Measurements from ENCODE around the gene KIAA1958. TPM values are rescaled to one million over a fixed set of nuclear protein-coding genes. Genes with fewer than 3 reads are reported as not detected.

The KIAA1958 gene
- total and polyA plus RNA-seq, 8 donors = 1.4 to 11.8 (median 5.6) TPM

DNA sequence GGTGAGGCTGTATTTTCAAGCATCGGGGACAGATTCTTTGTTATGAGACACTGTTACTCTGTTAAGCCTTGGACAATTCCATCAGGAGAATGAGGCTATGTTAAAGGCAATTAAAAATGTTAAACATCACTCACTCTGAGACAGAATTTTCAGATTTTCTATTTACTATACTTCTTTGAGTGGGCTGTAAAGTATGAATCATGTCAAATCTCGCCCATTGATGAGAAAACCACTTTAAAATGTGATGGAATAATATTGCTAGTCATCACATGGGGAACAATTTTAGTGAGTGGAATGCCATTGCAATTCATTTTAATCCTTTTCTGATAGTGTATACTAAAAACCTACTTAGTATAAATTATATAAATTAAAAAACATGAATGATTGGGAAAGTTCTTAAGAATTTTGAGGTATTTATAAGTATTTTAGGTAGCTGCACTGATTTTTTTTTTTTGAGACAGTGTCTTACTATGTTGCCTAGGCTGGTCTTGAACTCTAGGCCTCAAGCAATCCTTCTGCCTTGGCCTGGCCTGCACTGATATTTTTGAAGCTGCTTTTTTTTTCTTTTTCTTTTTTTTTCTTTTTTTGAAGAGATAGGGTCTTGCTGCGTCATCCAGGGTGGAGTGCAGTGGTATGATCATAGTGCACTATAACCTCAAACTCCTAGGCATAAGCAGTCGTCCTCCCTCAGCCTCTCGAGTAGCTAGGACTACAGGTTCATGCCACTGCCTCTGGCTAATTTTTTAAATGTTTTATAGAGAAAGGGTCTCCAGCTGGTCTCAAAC lies 73.2 kb downstream of the KIAA1958 start:
- H3K4me1 ChIP-seq = peaks cover 9 to 18% (median 10%) of the 10 kb centered on the region in 3 donors
- TF ChIP-seq, protein P1, sequence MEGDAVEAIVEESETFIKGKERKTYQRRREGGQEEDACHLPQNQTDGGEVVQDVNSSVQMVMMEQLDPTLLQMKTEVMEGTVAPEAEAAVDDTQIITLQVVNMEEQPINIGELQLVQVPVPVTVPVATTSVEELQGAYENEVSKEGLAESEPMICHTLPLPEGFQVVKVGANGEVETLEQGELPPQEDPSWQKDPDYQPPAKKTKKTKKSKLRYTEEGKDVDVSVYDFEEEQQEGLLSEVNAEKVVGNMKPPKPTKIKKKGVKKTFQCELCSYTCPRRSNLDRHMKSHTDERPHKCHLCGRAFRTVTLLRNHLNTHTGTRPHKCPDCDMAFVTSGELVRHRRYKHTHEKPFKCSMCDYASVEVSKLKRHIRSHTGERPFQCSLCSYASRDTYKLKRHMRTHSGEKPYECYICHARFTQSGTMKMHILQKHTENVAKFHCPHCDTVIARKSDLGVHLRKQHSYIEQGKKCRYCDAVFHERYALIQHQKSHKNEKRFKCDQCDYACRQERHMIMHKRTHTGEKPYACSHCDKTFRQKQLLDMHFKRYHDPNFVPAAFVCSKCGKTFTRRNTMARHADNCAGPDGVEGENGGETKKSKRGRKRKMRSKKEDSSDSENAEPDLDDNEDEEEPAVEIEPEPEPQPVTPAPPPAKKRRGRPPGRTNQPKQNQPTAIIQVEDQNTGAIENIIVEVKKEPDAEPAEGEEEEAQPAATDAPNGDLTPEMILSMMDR (IDR thresholded peaks at IDR 0.05) = no peak
- intact Hi-C loops (cut with DNase I) = no loop called here
- DNase-seq = no peak
- H3K27ac ChIP-seq = no peak overlapping the region
- no peak overlapping the region for H3K4me3 ChIP-seq
- 87 to 96% methylated on average over 5 of the region's 5 CpGs for WGBS, 2 donors
- FAIRE-seq = no peak
- no peaks in the 10 kb centered on the region for H3K9me3 ChIP-seq
- H3K36me3 ChIP-seq = no peaks in the 10 kb centered on the region
- ATAC-seq = no peak
- no peaks in the 10 kb centered on the region for H3K27me3 ChIP-seq

- no peak for FAIRE-seq
- no peaks in the 10 kb centered on the region for H3K36me3 ChIP-seq
- no peak overlapping the region for H3K27ac ChIP-seq
Measured at GRCh38 chr9:112562235-112562958, 75.8 kb downstream of the KIAA1958 start.

DNA sequence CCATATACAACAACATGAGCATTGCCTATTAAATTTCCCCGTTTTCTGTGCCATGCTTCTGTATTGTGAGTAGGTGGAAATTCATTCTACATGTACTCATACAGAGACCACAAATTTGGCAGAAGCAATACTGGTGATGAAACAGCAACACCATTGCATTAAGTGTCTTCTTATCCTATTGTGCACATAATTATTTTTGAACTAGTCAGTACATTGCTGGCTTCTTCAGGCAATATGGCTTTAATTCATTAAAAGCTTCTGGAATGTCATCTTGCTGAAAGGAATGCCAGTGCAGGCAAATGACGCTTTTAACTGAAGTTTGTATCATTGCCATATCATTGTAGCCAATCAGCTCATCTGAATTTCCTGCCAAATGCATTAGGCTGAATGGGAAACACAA lies 82.6 kb downstream of the KIAA1958 start:
- no peak for DNase-seq
- 64 to 71% methylated on average over 2 of the region's 2 CpGs for WGBS, 2 donors
- H3K4me3 ChIP-seq = no peak overlapping the region
- ATAC-seq = no peak
- no peak overlapping the region for H3K27ac ChIP-seq
- H3K27me3 ChIP-seq = no peaks in the 10 kb centered on the region
- no peaks in the 10 kb centered on the region for H3K36me3 ChIP-seq
- H3K4me1 ChIP-seq = peaks cover 8 to 20% (median 17%) of the 10 kb centered on the region in 3 donors
- intact Hi-C loops (cut with DNase I) = no loop called here
- no peaks in the 10 kb centered on the region for H3K9me3 ChIP-seq
- FAIRE-seq = no peak
- TF ChIP-seq, protein P1 (IDR thresholded peaks at IDR 0.05) = no peak

More at GRCh38 chr9:112562235-112562958, 75.8 kb downstream of the KIAA1958 start:
- ATAC-seq (peak; percentile 31 to 80 (median 59)), DNase-seq (no peak)
- Histone ChIP-seq H3K27me3 (no peaks in the 10 kb centered on the region), H3K9me3 (no peaks in the 10 kb centered on the region), H3K4me3 (no peak overlapping the region), H3K4me1 (peaks cover 9 to 11% (median 10%) of the 10 kb centered on the region in 3 donors)
- WGBS, 2 donors = 38 to 45% methylated on average over 4 of the region's 4 CpGs
- intact Hi-C loops (cut with DNase I) = no loop called here
- TF ChIP-seq, protein P1 (IDR thresholded peaks at IDR 0.05) = no peak

GRCh38 chr9:112570671-112571167 lies 84.1 kb downstream of the KIAA1958 start:
- Histone ChIP-seq H3K9me3 (no peaks in the 10 kb centered on the region), H3K4me3 (no peak overlapping the region), H3K36me3 (no peaks in the 10 kb centered on the region), H3K27me3 (no peaks in the 10 kb centered on the region), H3K27ac (peak overlapping the region in 3 of 4 donors; percentile 9 to 24 (median 19)), H3K4me1 (peaks cover 8 to 20% (median 17%) of the 10 kb centered on the region in 3 donors)
- TF ChIP-seq, protein P1 (IDR thresholded peaks at IDR 0.05) = no peak
- FAIRE-seq (no peak), DNase-seq (peak in 4 of 6 donors; percentile 48 to 63 (median 59)), ATAC-seq (peak; percentile 76 to 96 (median 91))
- 12 to 19% methylated on average over 6 of the region's 6 CpGs for WGBS, 2 donors
- intact Hi-C loops (cut with DNase I) = no loop called here
